ENCODE measurements around the gene FBRS.

Gene FBRS

DNA sequence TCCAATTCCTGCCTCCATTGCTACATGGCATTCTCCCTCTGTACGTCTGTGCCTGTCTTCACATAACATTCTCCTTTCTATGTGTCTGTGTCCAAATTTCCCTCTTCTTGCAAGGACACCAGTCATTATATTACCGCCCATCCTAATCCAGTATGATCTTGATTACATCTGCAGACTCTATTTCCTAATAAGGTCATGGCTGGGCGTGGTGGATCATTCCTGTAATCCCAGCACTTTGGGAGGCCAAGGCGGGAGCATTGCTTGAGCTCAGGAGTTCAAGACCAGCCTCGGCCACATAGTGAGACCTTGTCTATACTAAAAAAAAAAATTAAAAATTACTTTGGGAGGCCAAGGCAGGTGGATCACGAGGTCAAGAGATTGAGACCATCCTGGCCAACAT lies 12.5 kb upstream of the FBRS start:
- no peak for FAIRE-seq

DNA sequence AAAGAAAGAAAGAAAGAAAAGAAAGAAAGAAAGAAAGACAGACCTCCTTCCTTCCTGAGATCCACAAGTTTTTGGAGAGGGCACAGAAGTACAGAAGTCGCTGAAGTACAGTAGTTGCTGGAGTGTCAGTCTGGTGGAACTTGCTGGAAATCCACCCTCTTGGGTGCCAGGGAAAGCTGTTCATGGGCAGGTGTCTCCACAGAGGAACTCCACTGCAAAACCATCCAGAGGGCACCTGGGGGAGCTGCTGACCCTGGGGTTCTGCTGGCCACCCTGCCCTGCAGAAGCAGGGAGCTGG lies 11.0 kb upstream of the FBRS start:
- FAIRE-seq, result no peak

DNA sequence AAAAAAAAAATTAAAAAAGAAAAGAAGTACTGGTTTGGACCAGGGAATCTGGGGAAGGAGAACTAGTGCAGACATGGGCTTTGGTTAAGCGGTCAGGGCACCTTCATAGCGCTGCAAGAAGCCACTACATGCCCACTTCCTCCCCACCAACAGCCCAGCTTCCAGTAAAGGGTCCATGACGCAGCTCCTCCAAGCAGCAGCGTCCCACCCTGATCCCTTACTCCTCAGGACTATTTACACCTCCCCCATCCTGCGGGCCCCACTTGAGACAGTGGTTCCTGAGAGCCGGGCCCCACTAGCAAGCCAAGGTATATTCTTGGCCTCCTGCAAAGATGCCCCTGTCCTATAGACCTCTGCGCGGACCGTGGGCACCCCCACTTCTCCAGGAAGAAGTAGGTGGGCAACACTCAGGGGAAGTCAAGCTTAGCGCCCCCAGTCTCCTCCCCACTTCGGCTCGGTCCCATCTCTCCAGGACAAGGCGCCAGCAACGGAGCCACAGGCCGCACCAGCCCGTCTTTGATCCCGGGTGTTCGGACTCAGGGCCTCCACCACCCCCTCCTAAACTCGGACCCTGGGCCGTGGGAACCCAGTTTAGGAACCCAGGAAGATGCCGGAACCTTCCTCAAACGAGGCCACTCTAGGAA lies 8.4 kb upstream of the FBRS start:
- FAIRE-seq, result no peak

DNA sequence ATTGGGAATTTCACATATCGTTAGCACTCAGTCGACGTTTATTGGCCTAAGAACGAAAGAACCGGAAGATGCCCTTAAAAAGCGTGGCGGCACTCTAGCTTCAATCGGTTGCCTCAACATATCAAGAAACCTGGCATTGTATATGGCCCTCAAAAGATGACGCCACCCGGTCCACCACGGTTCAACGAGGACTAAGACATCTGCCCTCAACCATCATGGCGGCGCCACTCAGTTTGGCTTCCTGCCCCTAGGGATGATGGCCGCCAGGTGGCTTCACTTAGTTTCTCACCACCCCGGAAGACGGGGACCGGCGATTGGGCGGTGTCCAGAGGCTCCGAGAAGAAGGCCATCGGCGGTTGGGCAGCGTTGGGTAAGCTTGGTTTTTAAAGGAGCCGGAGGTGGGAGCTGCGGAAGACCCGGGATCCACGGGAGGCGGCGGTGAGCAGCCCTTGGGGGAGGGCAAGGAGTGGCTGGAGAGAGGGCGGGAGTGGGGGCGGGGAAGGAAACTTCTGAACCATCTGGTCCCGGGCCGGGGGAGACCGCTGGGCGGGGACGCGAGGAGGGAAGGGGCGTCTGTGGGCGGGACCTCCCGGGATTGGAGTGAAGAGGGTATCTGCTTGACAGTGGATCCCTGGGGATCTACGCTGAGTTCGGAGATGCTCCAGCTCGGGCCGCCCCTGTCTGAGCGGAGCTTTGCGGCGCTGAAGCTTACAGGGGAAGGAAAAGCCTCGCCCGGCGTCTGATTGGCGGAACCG lies 7.7 kb upstream of the FBRS start, which contains the start of gene PRR14:
Gene PRR14 (plus strand): TSS at position 592 of the 755 bp plus-strand sequence. CDS start 686 bp downstream, outside the sequence.
- peak; percentile 98 for FAIRE-seq

DNA sequence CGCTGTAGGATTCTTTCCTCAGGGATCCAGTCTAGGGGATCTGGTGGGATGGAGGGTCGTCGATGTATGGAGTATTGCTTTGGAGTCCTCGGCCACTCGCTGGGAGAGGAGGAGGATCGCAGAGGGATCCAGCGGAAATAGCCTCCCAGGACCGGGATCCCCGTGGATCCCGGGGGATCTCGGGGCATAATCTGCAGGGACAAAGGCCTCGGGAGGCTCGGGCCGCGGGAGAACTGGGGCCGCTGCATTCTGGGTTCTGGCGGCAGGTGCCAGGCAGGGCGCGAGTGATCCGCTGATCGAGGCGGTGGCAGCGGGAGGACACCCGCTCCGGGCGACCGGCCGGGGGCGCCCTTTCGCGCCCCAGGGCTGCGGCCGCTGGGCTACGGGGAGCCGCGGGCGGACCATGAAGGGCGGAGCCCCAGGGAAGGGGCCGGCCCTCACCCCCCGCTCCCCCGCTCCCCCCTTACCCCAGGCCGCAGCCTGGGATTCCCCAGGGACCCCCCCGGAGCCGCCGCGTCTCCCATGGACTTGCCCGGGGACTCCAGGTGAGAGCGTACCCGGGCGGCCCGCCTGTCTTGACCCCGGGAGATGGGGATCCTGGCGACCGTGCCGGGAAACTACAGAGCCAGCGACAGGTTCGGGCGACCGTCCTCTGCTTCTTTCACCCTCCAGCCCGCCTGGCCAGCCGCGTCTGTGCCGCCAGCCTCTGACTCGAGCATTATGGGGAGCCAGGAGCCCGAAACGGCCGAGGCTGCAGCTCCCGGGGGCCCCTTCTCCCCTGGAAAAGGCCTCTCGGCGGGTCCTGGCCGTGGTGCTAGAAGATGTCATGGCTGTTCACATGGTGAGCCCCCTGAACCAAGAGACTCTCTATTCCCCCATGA lies 6.9 kb upstream of the FBRS start:
- FAIRE-seq, result no peak

DNA sequence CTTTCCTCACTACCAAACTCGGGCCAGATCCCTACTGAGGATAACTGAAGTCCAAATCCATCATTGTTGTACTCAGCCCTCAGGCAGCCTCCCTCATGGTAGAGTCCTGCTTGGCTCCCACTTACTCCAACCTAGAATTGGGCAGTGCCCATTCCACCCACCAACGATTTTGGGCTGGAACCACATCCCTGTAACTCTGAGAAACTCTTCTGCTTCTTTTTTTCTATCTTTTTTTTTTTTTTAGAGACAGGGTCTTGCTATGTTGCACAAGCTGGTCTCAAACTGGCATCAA lies 6.3 kb upstream of the FBRS start:
- FAIRE-seq, result no peak

DNA sequence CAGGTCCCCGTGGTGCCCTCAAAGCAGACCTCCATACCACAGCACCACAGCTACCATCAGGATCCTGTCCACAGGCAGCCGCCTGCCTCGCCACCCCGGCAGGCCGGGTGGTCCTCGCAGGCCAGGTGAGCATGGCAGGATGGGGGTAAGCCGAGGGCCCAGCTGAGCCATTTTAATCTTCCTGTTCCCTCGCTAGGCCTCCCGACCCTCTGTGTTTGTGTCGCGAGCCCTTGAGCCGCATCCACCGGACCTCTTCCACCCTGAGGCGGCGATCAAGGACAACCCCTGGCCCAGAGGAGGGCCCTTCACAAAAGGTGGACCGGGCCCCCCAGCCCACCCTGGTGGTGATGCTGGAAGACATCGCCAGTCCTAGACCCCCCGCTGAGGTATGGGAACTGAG lies 5.5 kb upstream of the FBRS start:
- no peak for FAIRE-seq

DNA sequence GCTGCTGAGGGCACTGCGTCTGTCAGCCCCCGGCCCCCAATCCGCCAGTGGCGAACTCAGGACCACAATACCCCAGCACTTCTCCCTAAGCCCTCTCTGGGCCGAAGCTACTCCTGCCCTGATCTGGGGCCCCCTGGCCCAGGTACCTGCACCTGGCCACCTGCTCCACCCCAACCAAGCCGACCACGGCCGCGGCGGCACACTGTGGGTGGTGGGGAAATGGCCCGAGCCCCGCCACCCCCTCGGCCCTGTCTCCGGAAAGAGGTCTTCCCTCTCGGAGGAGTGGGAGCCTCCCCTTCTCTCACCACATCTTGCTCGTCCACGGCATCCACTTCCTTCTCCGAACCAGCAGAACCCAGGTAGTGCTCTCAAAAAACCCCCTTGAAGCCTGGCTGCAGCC lies 3.4 kb upstream of the FBRS start:
- no peak for FAIRE-seq

DNA sequence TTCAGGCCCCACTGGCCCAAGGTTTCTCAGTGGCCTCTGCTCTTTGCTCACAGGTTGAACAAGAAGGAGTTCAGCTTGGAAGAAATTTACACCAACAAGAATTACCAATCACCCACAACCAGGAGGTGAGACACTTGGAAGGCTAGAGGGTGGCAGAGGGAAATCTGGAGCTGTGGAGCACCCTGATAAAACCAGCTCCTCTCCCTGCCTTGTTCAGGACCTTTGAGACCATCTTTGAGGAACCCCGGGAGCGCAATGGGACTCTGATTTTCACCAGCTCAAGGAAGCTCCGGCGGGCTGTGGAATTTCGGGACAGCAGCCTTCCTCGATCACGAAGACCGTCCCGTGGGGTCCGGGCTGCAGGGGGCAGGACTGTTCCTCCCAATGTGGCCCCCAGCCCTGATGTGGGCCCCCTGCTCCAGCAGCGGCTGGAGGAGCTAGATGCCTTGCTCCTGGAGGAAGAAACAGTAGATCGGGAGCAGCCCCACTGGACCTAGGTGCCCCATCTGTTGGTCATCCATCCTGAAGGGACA lies 2.4 kb upstream of the FBRS start:
- FAIRE-seq, result no peak

DNA sequence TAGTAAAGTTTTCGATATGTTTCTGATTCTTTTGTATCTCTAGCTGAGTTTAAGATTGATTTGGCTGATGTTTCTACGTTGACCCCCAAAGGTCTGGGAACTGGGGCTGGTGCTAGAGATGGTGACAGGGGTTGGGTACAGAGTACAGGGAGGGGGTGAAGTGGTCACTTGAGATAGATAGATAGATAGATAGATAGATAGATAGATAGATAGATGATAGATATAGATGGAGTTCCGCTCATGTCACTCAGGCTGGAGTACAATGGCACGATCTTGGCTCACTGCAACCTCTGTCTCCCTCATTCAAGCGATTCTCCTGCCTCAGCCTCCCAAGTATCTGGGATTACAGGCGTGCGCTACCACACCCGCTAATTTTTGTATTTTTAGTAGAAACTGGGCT lies 1.8 kb upstream of the FBRS start:
- FAIRE-seq, result no peak

DNA sequence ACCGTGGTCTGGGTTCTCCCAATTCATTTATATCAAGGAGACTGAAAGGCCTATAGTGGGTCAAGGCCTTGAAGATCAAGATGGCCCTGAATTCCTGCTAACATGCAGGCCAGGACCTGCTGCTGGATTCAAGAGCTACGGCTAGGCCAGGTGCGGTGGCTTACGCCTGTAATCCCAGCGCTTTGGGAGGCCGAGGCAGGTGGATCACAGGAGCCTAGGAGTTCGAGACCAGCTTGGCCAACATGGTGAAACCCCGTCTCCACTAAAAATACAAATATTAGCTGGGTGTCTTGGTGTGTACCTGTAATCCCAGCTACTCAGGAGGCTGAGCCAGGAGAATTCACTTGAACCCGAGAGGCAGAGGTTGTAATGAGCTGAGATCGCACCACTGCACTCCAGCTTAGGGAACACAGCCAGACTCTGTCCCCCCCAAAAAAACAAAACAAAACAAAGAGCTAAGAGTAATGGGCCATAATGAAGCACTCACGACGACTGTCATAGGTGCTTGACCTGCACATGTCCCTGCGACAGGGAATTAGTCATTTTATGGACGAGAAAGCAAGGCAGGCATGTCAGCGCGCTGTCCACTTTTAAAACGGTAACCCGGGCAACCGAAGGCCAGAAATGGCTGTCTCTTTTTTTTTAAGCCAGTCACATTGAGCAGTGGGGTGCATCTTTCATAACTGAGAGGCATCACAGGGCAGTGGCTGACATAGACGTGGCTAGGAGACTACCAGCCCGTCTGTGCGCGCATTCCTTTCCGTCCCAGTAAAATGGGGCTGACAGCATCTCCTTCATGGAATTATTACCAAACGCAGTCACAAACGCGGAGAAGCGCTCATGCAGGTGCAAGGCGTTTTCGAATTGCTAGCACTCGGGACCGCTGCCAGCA lies 1.0 kb upstream of the FBRS start:
- no peak for FAIRE-seq

DNA sequence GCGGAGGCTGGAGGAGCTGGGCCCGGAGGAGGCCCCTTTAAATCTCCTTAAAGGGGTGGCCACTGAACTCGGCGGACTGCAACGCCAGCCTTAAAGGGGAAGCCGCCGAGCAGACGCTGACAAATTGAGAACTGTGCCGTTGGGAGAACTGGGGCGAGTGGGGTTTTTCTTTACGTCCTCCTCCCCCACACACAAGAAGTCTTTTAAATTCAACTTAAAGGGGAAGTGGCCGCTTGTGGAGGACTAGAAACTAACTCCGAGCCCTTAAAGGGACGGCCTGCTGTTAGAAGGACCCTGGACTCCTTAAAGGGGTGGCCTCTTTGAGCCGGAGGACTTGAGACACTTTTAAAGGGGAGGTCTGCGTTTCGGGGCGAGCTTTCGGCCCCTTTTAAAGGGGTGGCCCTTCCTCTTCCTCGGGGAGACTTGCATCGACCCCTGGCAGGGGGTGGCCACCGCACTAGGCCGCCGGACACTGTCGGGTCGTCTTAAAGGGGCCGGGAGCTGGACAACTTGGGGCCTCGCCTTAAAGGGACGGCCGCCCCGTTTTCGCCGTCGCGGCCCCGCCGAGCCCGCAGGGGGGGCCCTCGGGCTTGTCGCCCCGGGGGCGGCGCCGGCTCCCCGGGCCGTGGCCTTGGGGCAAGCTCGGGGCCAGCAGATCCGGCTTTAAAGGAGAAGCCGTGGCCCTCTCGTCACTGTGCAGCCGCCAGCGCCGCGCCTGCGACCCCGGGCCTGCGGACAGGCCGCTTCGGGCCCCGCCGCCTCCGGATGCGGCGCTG lies 688 bp downstream of the FBRS start:
- FAIRE-seq, result no peak

DNA sequence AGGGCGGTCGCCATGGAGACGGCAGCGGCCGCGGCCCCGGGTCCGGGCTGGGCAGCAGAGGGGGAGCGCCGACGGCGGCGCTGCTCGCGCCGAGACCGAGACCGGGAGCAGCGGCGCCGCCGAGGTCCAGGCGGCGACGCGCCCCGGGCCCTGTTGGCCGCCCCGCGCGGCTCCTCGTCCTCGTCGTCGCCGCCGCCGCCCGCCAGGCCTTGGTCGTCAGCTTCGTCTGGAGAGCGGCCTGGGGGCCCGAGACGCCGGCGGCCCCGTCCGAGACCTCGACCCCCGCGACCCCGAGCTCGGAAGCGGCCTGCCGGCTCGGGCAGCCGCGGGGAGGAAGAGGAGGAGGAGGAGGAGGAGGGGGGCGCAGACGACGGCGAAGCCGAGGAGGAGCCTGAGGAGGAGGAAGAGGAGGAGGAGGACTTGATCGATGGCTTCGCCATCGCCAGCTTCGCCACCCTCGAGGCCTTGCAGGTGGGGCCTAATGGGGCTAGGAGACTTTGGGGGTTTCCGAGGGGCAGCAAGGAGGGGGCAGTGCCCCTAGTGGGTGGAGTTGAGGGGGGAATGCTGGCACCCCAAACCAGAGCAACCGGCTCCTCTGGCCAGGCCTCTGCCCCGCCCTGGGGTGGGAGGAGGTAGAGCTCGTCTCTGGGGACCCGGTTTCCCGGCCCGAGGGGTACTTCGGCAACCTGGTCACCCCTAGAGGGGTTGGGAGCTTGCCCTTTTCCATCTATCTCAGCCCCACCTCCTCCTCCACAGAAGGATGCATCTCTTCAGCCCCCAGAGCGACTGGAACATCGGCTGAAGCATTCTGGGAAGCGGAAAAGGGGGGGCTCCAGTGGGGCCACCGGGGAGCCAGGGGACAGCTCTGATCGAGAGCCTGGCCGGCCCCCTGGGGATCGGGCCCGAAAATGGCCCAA lies 1.5 kb downstream of the FBRS start:
- no peak for FAIRE-seq

DNA sequence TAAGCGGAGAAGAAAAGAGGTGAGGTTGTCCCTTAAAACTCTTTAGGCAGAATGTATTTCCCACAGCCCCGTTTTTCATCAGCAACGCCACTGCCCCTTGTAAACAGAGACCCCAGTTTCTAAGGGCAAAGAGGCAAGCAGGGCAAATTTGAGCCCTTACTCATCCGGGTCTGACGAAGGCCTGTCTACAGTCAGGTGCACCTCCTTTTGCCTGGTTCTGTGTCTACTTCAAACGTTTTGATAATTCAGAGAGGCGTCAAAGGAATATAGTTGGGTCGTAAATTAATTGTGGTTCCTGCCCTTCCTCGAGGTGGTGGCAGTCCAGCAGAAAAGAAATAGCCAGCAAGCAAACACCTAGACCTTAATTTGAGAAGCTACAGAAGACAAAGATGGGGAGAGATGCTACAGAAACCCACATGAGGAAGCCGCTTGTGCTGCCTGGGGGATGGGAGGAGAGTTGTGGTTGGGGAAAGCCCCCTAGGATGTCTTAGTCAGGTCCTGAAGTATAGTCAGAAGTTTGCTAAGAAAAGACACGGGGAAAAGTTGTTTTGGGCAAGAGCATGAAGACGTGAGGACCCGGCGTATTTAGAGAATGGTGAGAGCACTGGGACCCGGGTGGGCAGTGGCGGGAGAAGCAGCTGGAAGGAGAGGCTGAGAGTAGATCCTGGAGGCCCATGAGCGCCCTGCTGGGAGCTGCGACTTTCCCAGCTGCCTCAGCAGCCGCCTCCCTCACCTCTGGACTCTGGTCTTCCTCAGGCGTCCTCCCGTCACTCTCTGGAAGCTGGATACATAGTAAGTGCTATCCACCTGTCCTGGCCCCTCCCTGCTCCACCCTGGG lies 2.4 kb downstream of the FBRS start:
- FAIRE-seq, result no peak

DNA sequence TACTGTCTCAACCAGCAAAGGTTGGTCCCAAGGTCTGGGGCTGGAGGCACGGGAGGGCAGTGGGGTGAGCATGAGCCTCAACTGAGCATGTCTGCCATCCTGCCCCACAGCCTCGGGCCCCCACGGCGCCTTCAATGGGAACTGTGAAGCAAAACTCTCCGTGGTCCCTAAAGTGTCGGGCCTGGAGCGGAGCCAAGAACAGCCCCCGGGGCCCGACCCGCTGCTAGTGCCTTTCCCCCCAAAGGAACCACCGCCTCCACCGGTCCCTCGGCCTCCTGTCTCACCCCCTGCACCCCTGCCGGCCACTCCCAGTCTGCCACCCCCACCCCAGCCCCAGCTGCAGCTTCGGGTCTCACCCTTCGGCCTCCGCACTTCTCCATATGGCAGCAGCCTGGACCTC lies 4.2 kb downstream of the FBRS start:
- no peak for FAIRE-seq

DNA sequence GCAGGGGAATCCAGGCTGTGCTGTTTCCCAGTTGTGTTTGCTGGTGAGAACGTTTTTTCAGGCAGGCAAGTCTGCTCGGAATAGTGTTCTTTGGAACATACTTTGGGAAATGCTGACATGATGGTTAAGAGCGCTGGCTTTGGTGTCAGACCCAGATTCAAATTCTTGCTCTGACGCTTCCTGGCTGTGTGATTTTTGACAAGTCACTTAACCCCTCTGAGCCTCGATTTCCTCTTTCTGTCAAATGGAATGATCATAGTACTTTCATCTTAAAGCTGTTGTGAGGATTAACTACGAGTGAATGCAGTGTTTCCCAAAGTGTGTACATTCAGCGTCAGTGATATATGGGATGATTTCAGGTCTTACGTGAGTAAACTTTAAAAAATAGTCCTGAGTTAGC lies 4.8 kb downstream of the FBRS start:
- FAIRE-seq, result no peak

DNA sequence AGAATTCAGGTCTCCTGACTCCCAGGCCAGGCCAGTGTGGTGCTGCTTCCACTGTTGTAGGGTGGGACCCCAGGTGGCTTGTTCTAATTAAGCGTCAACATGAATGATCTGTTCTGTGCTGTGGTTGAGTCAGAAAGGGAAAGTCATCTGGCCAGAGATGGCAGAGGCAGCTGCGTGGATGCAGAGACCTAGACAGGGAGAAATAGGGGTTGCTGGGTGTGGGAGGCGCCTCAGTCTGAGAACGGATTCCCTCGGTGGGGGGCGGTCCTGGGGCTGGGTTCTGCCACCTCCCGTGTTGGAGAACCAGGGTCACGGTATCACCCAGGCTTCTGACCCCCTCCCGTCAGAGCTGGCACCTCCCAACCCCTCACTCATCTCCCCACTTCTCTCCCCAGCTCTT lies 5.6 kb downstream of the FBRS start:
- no peak for FAIRE-seq

DNA sequence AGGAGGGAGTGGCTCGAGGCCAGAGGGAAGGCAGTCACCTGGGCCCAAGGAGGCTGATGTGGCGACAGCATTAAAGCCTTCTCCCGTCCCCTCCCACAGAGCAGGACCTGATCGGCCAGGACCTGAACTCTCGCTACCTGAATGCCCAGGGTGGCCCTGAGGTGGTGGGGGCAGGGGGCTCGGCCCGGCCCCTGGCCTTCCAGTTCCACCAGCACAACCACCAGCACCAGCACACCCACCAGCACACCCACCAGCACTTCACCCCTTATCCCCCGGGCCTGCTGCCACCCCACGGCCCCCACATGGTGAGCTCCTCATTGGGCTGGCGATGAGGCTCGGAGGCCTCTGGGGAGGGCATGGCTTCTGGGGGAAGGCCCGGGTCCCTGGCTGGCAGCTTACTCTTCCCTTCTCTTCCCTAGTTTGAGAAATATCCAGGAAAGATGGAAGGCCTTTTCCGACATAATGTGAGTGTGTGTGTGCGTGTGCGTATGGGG lies 6.4 kb downstream of the FBRS start:
- no peak for FAIRE-seq

DNA sequence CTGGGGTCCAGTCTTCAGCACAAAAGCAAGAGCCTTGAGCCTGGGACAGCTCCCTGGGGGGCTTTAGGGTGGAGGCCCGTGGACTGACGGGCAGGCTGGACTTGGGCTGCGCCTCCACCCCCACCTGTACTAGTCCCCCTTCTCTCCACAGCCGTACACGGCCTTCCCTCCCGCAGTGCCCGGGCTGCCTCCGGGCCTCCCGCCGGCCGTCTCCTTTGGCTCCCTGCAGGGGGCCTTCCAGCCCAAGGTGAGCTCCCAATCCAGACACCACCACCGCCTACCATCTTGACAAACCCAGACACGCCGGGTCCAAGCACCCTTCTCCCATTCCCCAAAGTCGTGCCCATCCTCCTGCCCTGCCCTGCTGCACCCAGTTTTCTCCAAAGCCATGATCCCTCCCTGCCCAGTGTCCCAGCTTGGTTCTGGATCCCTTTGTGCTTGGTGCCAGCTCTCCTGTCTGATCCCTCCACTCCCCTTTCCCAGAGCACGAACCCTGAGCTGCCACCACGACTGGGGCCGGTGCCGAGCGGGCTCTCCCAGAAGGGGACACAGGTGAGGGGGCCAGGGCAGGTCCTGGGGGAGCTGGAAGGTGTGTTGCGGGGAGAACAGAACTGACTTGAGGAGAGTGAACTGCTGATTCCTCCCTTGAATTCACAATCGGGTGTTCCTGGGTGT lies 7.1 kb downstream of the FBRS start:
- FAIRE-seq, result no peak

Data from G401.6 (cell line).